HEK293 (cell line): ENCODE data around the gene SERPINB8.

ENCODE experiments used
- CTCF ChIA-PET: fragments of 350-600 bp; formaldehyde crosslinking; extraction: SDS; loops from one replicate; lab custom pipeline; 2021; ENCODE audit warnings: antibody characterized with exemption; lab: Yijun Ruan, JAX
- POLR2A ChIA-PET: fragments of 300-600 bp; formaldehyde crosslinking; extraction: SDS; loops from one replicate; lab custom pipeline; 2020; ENCODE audit warnings: antibody characterized with exemption, inconsistent platforms; lab: Yijun Ruan, JAX
- H3K27ac ChIP-seq: fragments of 200-500 bp; sonication (Bioruptor generic); 2 replicates; pipeline ENCODE4 v1.5.1; 2014; ENCODE audit warnings: low read depth, low read length, control low read depth, inconsistent platforms; ENCODE audit errors: extremely low read depth
- H3K36me3 ChIP-seq, 2 experiments: fragments of 200-500 bp in 1 of 2; sonication (Bioruptor generic) in 1 of 2; 1 replicate in 1 of 2; 2 replicates in 1 of 2; pipeline ENCODE4 v1.5.1; 2014 to 2017; ENCODE audit warnings: inconsistent platforms in 2 of 2, low read length in 2 of 2; ENCODE audit not compliant: control insufficient read depth in 2 of 2, insufficient read depth in 1 of 2
- H3K4me1 ChIP-seq: fragments of 200-500 bp; sonication (Bioruptor generic); 2 replicates; pipeline ENCODE4 v1.5.1; 2014; ENCODE audit warnings: mild to moderate bottlenecking, low read length, inconsistent platforms; ENCODE audit not compliant: control insufficient read depth, insufficient read depth
- H3K4me3 ChIP-seq: 2 replicates; pipeline ENCODE4 v1.5.1; 2011; ENCODE audit warnings: low read depth, mild to moderate bottlenecking, control low read depth, low read length, moderate library complexity
- H3K9me3 ChIP-seq: fragments of 200-500 bp; sonication (Bioruptor generic); 2 replicates; pipeline ENCODE4 v1.5.1; 2014; ENCODE audit warnings: low read depth, low read length, inconsistent platforms; ENCODE audit not compliant: control insufficient read depth, insufficient read depth
- EGR2 ChIP-seq: fragments of 450-650 bp; formaldehyde crosslinking; IDR thresholded peaks from 2 replicates; pipeline ENCODE4 v1.5.1; 2016; ENCODE audit warnings: low read depth, missing biosample characterization, missing genetic modification characterization
- GFI1B ChIP-seq: fragments of 450-650 bp; formaldehyde crosslinking; IDR thresholded peaks from 2 replicates; pipeline ENCODE4 v1.5.1; 2016; ENCODE audit warnings: missing biosample characterization, missing genetic modification characterization
- HOXD13 ChIP-seq: sonication (generic); formaldehyde crosslinking; IDR thresholded peaks from 2 replicates; pipeline ENCODE4 v1.8.0; 2022; ENCODE audit warnings: missing genetic modification reagents, borderline replicate concordance
- SP7 ChIP-seq: fragments of 450-650 bp; formaldehyde crosslinking; IDR thresholded peaks from 2 replicates; pipeline ENCODE4 v1.5.1; 2016; ENCODE audit warnings: missing biosample characterization, missing genetic modification characterization
- ZFP37 ChIP-seq: fragments of 450-650 bp; formaldehyde crosslinking; IDR thresholded peaks from 2 replicates; pipeline ENCODE4 v1.5.1; 2016; ENCODE audit warnings: missing biosample characterization, missing genetic modification characterization
- ZNF140 ChIP-seq: fragments of 450-650 bp; formaldehyde crosslinking; IDR thresholded peaks from 2 replicates; pipeline ENCODE4 v1.5.1; 2016; ENCODE audit warnings: missing biosample characterization, missing genetic modification characterization
- ZNF146 ChIP-seq: fragments of 450-650 bp; formaldehyde crosslinking; IDR thresholded peaks from 2 replicates; pipeline ENCODE4 v1.5.1; 2016; ENCODE audit warnings: missing biosample characterization, missing genetic modification characterization
- ZNF155 ChIP-seq: fragments of 450-650 bp; formaldehyde crosslinking; IDR thresholded peaks from 2 replicates; pipeline ENCODE4 v1.5.1; 2016; ENCODE audit warnings: missing biosample characterization, missing genetic modification characterization
- ZNF19 ChIP-seq: fragments of 450-650 bp; formaldehyde crosslinking; IDR thresholded peaks from 2 replicates; pipeline ENCODE4; 2016; ENCODE audit warnings: missing biosample characterization, missing genetic modification characterization, low read depth
- ZNF239 ChIP-seq: fragments of 450-650 bp; formaldehyde crosslinking; IDR thresholded peaks from 2 replicates; pipeline ENCODE4 v1.5.1; 2016; ENCODE audit warnings: missing biosample characterization, missing genetic modification characterization
- ZNF24 ChIP-seq: fragments of 450-650 bp; formaldehyde crosslinking; IDR thresholded peaks from 2 replicates; pipeline ENCODE4 v1.5.1; 2016; ENCODE audit warnings: missing biosample characterization, missing genetic modification characterization
- ZNF37A ChIP-seq: fragments of 450-650 bp; IDR thresholded peaks from 2 replicates; pipeline ENCODE4 v1.5.1; 2018; ENCODE audit warnings: missing biosample characterization, missing genetic modification characterization
- ZNF423 ChIP-seq: fragments of 450-650 bp; formaldehyde crosslinking; IDR thresholded peaks from 2 replicates; pipeline ENCODE4 v1.5.1; 2016; ENCODE audit warnings: missing biosample characterization, missing genetic modification characterization
- ZNF529 ChIP-seq: fragments of 450-650 bp; formaldehyde crosslinking; IDR thresholded peaks from 2 replicates; pipeline ENCODE4 v1.5.1; 2017; ENCODE audit warnings: missing genetic modification characterization, missing biosample characterization; ENCODE audit not compliant: insufficient replicate concordance
- ZNF654 ChIP-seq: fragments of 450-650 bp; formaldehyde crosslinking; IDR thresholded peaks from 2 replicates; pipeline ENCODE4 v1.5.1; 2016; ENCODE audit warnings: low read depth, missing biosample characterization, missing genetic modification characterization
- ZNF658 ChIP-seq: fragments of 450-650 bp; formaldehyde crosslinking; IDR thresholded peaks from 2 replicates; pipeline ENCODE4; 2016; ENCODE audit warnings: missing biosample characterization, missing genetic modification characterization
- ZNF707 ChIP-seq: fragments of 450-650 bp; formaldehyde crosslinking; IDR thresholded peaks from 2 replicates; pipeline ENCODE4 v1.5.1; 2016; ENCODE audit warnings: missing biosample characterization, missing genetic modification characterization
- ZNF785 ChIP-seq: fragments of 450-650 bp; formaldehyde crosslinking; IDR thresholded peaks from 2 replicates; pipeline ENCODE4 v1.5.1; 2016; ENCODE audit warnings: missing biosample characterization, missing genetic modification characterization
- ZNF791 ChIP-seq: fragments of 450-650 bp; formaldehyde crosslinking; IDR thresholded peaks from 2 replicates; pipeline ENCODE4 v1.5.1; 2016; ENCODE audit warnings: missing biosample characterization, missing genetic modification characterization
- ZNF837 ChIP-seq: fragments of 450-650 bp; formaldehyde crosslinking; IDR thresholded peaks from 2 replicates; pipeline ENCODE4 v1.5.1; 2016; ENCODE audit warnings: missing biosample characterization, missing genetic modification characterization
- ZSCAN30 ChIP-seq: fragments of 450-650 bp; IDR thresholded peaks from 2 replicates; pipeline ENCODE4 v1.5.1; 2018; ENCODE audit warnings: missing biosample characterization, mild to moderate bottlenecking, missing genetic modification characterization, moderate library complexity
- ZXDB ChIP-seq: fragments of 450-650 bp; formaldehyde crosslinking; IDR thresholded peaks from 2 replicates; pipeline ENCODE4 v1.5.1; 2016; ENCODE audit warnings: missing biosample characterization, missing genetic modification characterization
- TF ChIP-seq, protein P1 (sequence below): fragments of 450-650 bp; formaldehyde crosslinking; IDR thresholded peaks from 2 replicates; pipeline ENCODE4 v1.5.1; 2016; ENCODE audit warnings: missing biosample characterization, missing genetic modification characterization
- TF ChIP-seq, protein P2 (sequence below): fragments of 450-650 bp; formaldehyde crosslinking; IDR thresholded peaks from 2 replicates; pipeline ENCODE4 v1.5.1; 2016; ENCODE audit warnings: missing biosample characterization, missing genetic modification characterization
- TF ChIP-seq, protein P3 (sequence below): fragments of 450-650 bp; formaldehyde crosslinking; IDR thresholded peaks from 2 replicates; pipeline ENCODE4 v1.5.1; 2016; ENCODE audit warnings: missing biosample characterization, missing genetic modification characterization, borderline replicate concordance
- TF ChIP-seq, protein P4 (sequence below): fragments of 450-650 bp; formaldehyde crosslinking; IDR thresholded peaks from 2 replicates; pipeline ENCODE4 v1.5.1; 2016; ENCODE audit warnings: missing biosample characterization, missing genetic modification characterization
- TF ChIP-seq, protein P5 (sequence below): fragments of 450-650 bp; formaldehyde crosslinking; IDR thresholded peaks from 2 replicates; pipeline ENCODE4 v1.5.1; 2017; ENCODE audit warnings: missing biosample characterization, missing genetic modification characterization

The SERPINB8 gene

DNA sequence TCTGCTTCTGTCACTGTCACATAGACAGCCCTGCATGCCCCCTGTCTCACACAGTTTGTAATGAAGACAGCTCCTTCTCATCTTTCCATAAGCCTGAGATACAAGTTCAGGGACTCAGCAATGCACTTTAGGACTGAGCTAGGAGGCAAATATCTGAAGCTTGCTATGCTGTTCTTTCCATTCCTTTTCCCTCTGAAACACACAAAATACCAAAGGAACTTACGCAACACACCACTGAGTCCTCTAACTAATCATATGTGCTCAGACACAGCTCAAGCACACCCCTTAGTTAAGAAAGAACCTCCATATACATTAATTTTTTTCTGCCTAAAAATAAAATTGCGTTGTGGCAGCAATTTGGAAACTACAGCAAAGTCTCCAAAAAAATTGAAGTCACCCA, 17.9 kb downstream of the SERPINB8 start (continued):
- TF ChIP-seq ZNF37A (tag by site-specific recombination), result no peak
- TF ChIP-seq, protein P1, sequence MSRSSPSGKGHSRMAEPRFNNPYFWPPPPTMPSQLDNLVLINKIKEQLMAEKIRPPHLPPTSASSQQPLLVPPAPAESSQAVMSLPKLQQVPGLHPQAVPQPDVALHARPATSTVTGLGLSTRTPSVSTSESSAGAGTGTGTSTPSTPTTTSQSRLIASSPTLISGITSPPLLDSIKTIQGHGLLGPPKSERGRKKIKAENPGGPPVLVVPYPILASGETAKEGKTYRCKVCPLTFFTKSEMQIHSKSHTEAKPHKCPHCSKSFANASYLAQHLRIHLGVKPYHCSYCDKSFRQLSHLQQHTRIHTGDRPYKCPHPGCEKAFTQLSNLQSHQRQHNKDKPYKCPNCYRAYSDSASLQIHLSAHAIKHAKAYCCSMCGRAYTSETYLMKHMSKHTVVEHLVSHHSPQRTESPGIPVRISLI (tag by site-specific recombination), result no peak
- no peak for TF ChIP-seq HOXD13
- TF ChIP-seq, protein P2, sequence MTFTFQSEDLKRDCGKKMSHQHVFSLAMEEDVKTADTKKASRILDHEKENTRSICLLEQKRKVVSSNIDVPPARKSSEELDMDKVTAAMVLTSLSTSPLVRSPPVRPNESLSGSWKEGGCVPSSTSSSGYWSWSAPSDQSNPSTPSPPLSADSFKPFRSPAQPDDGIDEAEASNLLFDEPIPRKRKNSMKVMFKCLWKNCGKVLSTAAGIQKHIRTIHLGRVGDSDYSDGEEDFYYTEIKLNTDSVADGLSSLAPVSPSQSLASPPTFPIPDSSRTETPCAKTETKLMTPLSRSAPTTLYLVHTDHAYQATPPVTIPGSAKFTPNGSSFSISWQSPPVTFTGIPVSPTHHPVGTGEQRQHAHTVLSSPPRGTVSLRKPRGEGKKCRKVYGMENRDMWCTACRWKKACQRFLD (tag by site-specific recombination), result no peak
- TF ChIP-seq, all 188 proteins: peak for 0

DNA sequence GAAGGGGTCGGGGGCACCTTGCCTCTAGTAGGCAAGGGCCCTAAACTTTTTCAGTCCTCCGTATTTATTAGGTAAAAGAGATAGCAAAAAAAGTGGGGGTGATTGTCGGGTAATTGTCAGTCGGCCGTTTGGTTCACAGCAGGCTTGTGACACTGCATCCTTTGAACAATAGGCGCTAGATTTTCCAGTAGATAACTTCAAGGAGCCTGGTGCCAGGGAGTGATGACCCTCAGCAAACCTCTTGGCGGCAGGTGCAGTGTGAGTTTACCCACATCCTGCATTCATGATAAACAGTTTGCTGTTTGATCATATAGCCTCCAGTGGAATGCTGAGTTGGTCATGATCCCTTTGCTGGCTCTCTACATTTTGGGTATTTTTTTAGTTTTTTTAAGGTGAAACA, 22.9 kb downstream of the SERPINB8 start:
- no peak overlapping the region for H3K4me3 ChIP-seq
- ChIA-PET CTCF (interaction anchor here (0.7 to 1.1 kb wide), 2 partner anchors 15 to 30 kb away, joined by 3 read pairs; no protein-coding TSS in a partner anchor), POLR2A (no interaction called here)
- no peaks in the 10 kb centered on the region for H3K36me3 ChIP-seq
- TF ChIP-seq ZFP37 (tag by site-specific recombination), result no peak
- TF ChIP-seq ZNF837 (tag by site-specific recombination), result no peak
- no peaks in the 10 kb centered on the region for H3K9me3 ChIP-seq
- H3K27ac ChIP-seq, result no peak overlapping the region
- H3K4me1 ChIP-seq, result no peaks in the 10 kb centered on the region

DNA sequence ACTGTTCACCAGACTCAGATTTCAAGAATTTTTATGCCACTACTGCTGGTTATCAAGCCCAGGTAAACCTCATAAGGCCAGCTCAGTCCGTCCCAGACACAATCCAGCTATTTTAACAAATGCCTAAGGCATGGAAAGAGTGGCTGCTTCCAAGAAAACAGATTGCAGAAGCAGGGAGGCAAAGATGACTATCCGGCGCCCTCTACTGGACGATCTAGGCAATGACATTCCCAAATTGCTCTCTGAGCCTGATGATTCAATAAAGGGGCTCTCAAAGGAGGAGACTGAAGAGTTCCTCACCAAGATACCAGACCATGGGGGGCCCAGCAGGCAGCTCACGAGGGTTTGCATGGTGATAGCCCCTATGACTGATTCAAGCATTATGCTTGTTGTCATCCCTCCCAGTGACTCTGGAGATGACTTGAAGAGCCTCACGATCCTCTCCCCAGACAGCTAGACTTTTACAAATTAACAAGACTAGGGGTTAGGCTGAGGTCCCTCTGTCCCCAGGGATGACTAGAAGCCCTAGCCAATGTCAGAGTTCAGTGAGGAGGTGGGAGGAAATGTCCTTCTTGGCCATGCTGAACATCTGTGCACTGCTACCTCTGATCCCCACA, 25.0 kb downstream of the SERPINB8 start:
- Histone ChIP-seq H3K36me3 (no peaks in the 10 kb centered on the region), H3K9me3 (no peaks in the 10 kb centered on the region), H3K4me3 (no peak overlapping the region), H3K4me1 (no peaks in the 10 kb centered on the region), H3K27ac (no peak overlapping the region)
- POLR2A ChIA-PET, result interaction anchor here (1.7 kb wide), 1 partner anchor 25 kb away, joined by 8 read pairs; the partner anchor contains the start of gene SERPINB8
- CTCF ChIA-PET, result interaction anchor here (0.6 to 5.0 kb wide), 39 partner anchors 10 to 887 kb away, joined by 3 to 49 read pairs (median 4); no protein-coding TSS in a partner anchor
- TF ChIP-seq ZNF791 (tag by site-specific recombination), result no peak
- TF ChIP-seq, protein P3, sequence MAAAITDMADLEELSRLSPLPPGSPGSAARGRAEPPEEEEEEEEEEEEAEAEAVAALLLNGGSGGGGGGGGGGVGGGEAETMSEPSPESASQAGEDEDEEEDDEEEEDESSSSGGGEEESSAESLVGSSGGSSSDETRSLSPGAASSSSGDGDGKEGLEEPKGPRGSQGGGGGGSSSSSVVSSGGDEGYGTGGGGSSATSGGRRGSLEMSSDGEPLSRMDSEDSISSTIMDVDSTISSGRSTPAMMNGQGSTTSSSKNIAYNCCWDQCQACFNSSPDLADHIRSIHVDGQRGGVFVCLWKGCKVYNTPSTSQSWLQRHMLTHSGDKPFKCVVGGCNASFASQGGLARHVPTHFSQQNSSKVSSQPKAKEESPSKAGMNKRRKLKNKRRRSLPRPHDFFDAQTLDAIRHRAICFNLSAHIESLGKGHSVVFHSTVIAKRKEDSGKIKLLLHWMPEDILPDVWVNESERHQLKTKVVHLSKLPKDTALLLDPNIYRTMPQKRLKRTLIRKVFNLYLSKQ (tag by site-specific recombination), result no peak
- no peak for TF ChIP-seq EGR2
- no peak for TF ChIP-seq ZNF423
- TF ChIP-seq ZNF239 (tag by site-specific recombination), result no peak
- TF ChIP-seq ZNF658 (tag by site-specific recombination), result no peak
- no peak for TF ChIP-seq ZNF785 (tag by site-specific recombination)
- peak; percentile 62 for TF ChIP-seq ZNF654 (tag by site-specific recombination)
- TF ChIP-seq ZNF707 (tag by site-specific recombination), result no peak
- TF ChIP-seq, protein P4, sequence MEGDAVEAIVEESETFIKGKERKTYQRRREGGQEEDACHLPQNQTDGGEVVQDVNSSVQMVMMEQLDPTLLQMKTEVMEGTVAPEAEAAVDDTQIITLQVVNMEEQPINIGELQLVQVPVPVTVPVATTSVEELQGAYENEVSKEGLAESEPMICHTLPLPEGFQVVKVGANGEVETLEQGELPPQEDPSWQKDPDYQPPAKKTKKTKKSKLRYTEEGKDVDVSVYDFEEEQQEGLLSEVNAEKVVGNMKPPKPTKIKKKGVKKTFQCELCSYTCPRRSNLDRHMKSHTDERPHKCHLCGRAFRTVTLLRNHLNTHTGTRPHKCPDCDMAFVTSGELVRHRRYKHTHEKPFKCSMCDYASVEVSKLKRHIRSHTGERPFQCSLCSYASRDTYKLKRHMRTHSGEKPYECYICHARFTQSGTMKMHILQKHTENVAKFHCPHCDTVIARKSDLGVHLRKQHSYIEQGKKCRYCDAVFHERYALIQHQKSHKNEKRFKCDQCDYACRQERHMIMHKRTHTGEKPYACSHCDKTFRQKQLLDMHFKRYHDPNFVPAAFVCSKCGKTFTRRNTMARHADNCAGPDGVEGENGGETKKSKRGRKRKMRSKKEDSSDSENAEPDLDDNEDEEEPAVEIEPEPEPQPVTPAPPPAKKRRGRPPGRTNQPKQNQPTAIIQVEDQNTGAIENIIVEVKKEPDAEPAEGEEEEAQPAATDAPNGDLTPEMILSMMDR (tag by site-specific recombination), result peak; percentile 48
- no peak for TF ChIP-seq ZNF529 (tag by site-specific recombination)
- no peak for TF ChIP-seq ZXDB (tag by site-specific recombination)
- TF ChIP-seq ZNF140, result no peak
- no peak for TF ChIP-seq ZNF155 (tag by site-specific recombination)
- no peak for TF ChIP-seq SP7 (tag by site-specific recombination)
- no peak for TF ChIP-seq ZNF24
- TF ChIP-seq, protein P5, sequence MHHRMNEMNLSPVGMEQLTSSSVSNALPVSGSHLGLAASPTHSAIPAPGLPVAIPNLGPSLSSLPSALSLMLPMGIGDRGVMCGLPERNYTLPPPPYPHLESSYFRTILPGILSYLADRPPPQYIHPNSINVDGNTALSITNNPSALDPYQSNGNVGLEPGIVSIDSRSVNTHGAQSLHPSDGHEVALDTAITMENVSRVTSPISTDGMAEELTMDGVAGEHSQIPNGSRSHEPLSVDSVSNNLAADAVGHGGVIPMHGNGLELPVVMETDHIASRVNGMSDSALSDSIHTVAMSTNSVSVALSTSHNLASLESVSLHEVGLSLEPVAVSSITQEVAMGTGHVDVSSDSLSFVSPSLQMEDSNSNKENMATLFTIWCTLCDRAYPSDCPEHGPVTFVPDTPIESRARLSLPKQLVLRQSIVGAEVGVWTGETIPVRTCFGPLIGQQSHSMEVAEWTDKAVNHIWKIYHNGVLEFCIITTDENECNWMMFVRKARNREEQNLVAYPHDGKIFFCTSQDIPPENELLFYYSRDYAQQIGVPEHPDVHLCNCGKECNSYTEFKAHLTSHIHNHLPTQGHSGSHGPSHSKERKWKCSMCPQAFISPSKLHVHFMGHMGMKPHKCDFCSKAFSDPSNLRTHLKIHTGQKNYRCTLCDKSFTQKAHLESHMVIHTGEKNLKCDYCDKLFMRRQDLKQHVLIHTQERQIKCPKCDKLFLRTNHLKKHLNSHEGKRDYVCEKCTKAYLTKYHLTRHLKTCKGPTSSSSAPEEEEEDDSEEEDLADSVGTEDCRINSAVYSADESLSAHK (tag by site-specific recombination), result no peak
- no peak for TF ChIP-seq ZNF19
- no peak for TF ChIP-seq GFI1B (tag by site-specific recombination)
- TF ChIP-seq ZNF146, result no peak
- TF ChIP-seq ZSCAN30, result peak; percentile 19; the same call in 1 of the 2 replicates
